ENCODE measurements around the gene UBXN2A.
"Not testable (repeated sequence)": the region's sequence is repeated elsewhere in the genome, so short reads cannot be mapped to it uniquely, and the experiment has no call there.

The UBXN2A gene

GRCh38 chr2:23943666-23944065, 3.4 kb downstream of the UBXN2A start:
- DNase-seq = no peak

- no peak for DNase-seq
Measured at GRCh38 chr2:23944527-23944926, 4.3 kb downstream of the UBXN2A start.

- DNase-seq = no peak
Measured at GRCh38 chr2:23944976-23945375, 4.7 kb downstream of the UBXN2A start.

- no peak for DNase-seq
Measured at GRCh38 chr2:23947350-23947749, 7.1 kb downstream of the UBXN2A start.

DNA sequence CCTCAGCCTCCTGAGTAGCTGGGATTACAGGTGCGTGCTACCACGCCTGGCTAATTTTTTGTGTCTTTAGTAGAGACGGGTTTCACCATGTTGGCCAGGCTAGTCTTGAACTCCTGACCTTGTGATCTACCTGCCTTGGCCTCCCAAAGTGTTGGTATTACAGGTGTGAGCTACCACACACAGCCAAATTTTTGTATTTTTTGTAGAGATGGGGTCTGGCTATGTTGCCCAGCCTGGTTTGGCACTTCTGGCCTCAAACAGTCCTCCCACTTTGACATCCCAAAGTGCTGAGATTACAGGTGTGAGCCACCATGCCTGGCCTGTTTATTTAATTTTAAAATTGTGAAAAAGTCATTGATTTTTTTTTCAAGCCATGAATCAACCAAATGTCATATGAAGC, 12.3 kb downstream of the UBXN2A start:
- DNase-seq = not testable (repeated sequence)

DNA sequence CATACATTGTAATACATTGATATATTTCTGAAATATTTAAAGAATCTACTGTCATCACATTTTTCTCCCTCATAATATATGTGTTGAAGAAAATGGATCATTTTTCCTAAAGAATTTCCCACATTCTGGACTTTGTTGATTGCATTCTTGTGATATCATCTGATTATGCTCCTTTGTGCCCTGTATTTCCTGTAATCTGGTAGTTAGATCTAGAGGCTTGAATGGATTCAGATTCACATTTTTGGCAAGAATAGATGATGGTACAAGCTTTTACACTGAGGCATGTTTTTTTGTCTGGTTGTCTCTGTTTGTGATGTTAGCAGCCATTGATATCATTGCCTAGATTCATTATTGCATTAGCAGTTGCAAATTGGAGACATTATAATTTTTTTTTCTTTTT, 13.4 kb downstream of the UBXN2A start:
- no peak for DNase-seq

- DNase-seq = no peak
Measured at GRCh38 chr2:23954325-23955014, 14.2 kb downstream of the UBXN2A start.

DNA sequence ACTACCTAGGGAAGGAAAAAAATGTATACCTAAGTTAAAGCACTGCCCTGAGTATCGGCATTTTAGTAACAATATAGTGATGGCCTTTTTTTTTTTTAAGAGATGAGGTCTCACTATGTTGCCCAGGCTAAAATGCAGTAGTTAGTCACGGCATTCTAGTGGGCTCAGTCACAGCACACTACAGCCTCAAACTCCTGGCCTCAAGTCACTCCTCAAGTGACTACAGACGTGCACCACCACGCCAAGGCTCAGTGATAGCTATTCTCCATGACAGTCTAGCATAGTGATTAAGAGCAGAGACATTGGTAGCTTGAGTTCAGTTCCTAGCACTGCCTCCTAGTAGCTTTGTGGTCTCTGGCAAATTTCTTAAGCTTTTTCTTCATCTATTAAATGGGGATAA, 27.6 kb downstream of the UBXN2A start:
- DNase-seq = no peak

DNA sequence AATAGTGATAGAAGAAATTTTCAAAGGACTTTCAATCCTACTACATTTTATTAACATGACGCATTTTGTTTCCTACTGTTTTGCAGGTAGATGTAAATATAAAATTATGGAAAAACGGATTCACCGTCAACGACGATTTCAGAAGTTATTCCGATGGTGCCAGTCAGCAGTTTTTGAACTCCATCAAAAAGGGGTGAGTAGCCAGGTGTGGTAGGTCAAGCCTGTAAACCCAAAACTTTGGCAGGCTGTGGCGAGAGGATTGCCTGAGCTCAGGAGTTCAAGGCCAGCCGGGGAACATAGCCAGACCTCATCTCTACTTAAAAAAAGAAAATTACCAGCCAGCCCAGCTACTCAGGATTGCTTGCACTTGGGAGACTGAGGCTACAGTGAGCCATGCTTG, 36.6 kb downstream of the UBXN2A start:
- DNase-seq = no peak

GRCh38 chr2:23988371-23988770, 48.1 kb downstream of the UBXN2A start:
- DNase-seq = no peak

- DNase-seq = no peak
Measured at GRCh38 chr2:23992931-23993330, 52.7 kb downstream of the UBXN2A start.

DNA sequence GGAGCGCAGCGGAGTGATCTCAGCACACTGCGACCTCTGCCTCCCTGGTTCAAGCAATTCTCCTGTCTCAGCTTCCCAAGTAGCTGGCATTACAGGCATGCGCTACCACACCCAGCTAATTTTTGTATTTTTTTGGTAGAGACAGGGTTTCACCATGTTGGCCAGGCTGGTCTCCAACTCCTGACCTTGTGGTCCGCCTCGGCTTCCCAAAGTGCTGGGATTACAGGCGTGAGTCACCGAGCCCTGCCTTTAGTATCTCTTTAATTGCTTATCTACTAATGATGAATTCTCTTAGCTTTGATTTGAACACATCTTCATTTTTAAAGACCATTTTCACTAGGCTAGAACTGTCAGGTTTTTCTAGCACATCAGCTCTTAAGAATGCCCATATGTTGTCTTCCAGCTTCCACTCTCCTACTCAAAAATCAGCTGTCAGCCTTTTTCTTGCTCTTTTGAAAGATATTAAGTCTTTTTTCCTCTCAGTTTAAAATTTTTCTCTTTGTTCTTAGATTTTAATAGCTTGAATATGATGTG, 53.5 kb downstream of the UBXN2A start:
- no peak for DNase-seq

DNA sequence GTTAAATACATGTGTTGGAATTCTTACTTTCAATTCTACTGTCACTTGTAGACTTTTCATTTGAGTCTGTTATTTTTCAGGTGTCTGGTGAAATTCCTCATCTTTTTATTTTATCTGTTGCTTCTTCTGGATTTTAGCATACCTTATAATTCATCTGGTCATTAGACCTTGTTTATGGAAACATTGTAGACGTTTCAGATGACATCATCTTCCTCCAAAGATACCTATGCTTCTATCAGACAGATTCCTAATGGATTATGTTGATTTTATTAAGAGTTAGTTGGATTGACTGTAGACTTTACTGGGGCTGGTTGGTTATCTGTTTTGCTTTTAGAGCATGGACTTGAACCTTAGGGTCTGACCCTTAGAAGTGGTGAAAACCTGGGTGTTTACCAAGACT, 54.3 kb downstream of the UBXN2A start:
- DNase-seq = no peak

DNA sequence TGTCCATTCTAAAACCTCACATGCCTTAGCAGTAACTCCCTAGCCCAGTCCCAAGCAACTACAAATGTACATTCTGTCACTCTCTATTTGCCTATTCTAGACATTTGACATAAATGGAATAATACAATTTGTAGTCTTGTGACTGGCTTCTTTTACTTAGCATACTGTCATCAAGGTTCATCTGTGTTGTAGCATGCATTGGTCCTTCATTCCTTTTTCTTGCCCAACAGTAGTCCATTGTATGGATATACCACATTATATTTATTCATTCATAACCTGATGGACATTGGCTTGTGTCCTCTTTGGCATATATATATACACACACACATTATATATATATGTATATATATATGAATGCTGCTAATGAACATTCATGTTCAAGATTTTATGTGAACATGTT, 67.4 kb downstream of the UBXN2A start:
- DNase-seq = no peak

- no peak for DNase-seq
Measured at GRCh38 chr2:24008672-24009366, 68.6 kb downstream of the UBXN2A start.

- DNase-seq = no peak
Measured at GRCh38 chr2:24009367-24009679, 69.1 kb downstream of the UBXN2A start.

DNA sequence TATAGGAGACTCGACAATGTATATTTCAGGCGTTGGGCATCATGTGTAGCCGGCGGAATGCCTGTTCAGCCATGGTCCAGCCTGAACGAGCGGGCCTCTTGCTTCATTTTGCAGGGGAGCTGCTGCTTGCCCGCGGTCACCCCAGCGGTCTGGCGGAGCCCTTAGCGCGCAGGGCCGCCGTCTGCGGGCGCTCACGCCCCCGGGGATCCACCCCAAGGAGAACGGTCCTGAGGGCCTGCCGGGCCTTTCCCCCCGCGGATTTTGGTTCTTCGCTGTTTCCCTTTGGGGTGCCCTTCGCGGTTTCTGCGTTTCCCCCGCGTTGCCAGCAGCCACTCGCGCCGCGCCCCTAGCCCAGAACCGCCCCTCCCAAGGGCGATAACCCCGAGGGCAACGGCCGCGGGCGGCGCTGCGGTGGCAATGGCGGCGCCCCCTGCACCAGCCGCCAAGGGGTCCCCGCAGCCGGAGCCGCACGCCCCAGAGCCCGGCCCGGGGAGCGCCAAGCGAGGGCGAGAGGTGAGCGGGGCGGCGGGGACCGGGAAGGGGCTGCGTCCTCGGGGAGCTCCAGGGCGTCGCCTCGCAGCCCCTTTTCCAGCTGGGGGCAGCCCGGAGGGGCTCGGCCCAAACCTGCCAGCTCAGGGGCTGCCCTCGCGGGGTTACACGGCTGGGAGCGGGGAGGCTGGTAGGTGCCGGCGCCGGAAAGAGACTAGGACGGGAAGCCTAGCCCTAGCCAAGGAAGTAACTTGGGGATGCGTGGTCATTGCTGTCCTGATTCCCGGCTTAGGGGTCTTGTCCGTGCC, 69.6 kb downstream of the UBXN2A start, which contains the start of gene MFSD2B:
Gene MFSD2B (plus strand): TSS at position 406 of the 797 bp plus-strand sequence. CDS start 12 bp downstream, at position 418.
- DNase-seq = no peak

DNA sequence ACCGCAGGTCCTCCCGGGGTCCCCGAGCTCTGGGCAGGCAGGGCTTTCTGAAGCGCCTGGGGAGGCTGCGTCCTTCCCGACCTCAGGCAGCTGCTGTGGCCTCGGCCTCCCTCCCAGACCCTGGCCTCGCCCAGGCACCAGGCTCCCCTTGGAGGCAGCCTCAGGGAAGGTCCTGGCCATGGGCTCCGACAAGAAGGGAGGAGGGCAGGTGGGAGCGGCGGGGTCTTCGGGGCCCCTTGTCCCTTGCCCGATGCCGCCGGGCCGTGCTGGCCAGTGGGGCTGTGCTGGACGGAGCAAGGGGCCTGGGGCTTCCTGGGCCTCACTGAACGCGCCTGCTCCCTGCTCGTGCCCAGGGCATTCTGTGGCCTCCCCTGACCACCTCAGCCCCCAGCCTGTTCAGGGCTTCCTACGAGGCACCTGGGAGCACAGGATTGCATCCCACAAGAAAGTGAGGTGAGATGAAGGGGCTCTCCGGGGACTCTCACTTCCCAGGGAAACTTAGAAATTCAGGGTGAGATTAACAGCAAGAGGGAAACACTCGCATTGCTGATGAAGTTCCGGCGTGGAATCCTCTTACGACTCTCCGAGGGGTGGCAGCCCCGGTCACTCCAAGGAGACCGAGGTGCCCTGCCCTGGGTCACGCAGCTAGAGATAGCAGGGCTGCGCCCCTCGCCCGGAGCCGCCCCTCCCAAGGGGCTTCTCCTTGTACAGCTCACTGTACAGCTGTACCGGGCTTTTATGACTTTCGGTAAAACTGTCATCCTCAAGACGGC, 70.4 kb downstream of the UBXN2A start:
- no peak for DNase-seq

DNA sequence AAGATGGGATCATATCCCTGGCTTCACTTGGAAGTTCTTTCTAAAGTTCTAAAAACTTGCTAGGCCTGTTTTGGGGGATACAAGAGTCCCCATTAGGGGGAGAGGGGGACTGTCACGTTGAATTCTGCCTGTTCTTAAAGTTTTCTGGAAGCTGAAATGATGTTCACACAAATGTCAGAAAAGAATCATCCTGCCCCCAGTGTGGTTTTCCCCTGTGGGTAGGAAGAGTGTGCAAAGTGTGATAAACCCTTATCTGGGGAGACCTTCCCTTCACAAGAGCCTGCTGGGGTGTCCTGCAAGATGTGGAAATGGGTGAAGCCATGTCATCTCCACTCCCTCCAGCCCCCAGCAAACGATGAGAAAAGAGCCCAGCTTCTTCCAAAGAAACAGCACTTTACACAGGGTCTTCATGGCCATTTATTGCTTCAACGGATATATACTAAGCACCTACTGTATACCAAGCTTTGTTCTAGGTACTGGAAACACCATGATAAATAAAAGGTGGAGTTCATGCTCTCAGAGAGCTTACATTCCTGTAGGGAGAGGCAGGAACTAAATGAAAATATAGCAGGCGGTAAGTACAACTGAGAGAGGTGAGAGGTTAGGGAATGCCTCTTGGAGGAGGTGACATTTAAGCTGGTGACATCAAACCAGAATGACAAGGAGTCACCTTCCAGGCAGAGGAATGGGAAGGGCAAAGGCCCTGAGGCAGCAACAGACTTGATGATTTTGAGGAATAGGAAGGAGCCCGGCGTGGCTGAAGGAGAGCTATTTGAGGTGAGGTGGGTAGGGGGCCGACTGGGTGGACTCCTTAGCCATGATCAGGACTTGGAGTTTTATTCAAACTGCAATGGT, 71.2 kb downstream of the UBXN2A start:
- no peak for DNase-seq

DNA sequence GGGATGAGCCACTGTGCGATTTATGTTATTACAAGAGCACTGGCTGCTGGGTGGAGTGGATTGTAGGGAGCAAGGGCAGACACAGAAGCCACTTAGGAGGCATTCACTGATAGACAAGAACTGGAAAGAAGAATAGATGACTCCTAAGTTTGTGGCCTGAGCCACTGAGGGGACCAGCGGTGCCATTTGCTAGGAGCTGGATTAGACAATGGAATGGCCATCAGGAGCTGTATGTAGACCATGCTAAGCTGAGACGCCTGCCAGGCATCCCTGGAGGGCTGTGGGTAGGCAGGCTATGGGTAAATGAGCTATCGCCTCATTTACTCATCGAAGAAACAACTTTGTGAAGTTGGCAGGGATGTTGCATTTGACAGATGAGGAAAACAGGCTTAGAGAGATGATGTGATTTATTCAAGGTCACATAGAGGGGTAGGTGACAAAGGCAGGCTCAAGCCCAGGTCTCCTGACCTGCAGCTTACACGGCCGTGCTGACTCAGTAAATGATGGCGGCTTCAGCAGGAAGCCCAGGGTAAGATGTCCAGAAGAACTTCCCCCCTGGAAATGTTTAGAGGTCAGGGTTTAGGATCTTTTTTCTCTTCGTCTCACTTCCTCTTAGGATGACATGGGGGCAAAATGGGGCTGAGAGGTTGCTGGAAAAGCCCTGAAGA, 72.4 kb downstream of the UBXN2A start:
- no peak for DNase-seq

DNA sequence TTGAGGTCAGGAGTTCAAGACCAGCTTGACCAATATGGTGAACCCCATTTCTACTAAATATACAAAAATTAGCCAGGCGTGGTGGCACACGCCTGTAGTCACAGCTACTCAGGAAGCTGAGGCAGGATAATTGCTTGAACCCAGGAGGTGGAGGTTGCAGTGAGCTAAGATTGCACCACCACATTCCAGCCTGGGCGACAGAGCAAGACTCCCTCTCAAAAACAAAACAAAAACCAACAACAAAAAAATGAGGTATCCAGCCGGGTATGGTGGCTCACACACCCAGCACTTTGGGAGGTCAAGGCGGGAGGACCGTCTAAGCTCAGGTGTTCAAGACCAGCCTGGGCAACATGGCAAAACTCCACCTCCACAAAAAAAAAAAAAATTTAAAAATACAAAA, 74.6 kb downstream of the UBXN2A start:
- DNase-seq = not testable (repeated sequence)
